RWPE2 (cell line): Measurements from ENCODE around the gene SCGN.

Source experiments
- ATAC-seq: fragments of 200-7000 bp; cut with Tn5 transposase; 3 replicates; pipeline ENCODE4 v1.9.1; 2021; ENCODE audit warnings: low read depth
- DNase-seq: peaks from one replicate; pipeline ENCODE4 v3.0.0-alpha.2; 2020; ENCODE audit warnings: low spot score
- H3K27ac ChIP-seq: fragments of 450-650 bp; 2 replicates; pipeline ENCODE4 v1.5.1; 2017; ENCODE audit warnings: mild to moderate bottlenecking; ENCODE audit not compliant: poor library complexity, severe bottlenecking
- H3K27me3 ChIP-seq: fragments of 250-450 bp; sonication (Bioruptor Pico); 2 replicates; pipeline ENCODE4 v1.5.1; 2021; ENCODE audit warnings: mild to moderate bottlenecking, moderate library complexity; ENCODE audit not compliant: insufficient read depth, poor library complexity, severe bottlenecking
- H3K36me3 ChIP-seq: fragments of 250-450 bp; sonication (Bioruptor Pico); 2 replicates; pipeline ENCODE4 v1.5.1; 2020; ENCODE audit warnings: low read depth, mild to moderate bottlenecking, moderate library complexity
- H3K4me1 ChIP-seq: fragments of 250-450 bp; sonication (Bioruptor Pico); 2 replicates; pipeline ENCODE4 v1.5.1; 2021; ENCODE audit warnings: mild to moderate bottlenecking, moderate library complexity; ENCODE audit not compliant: insufficient read depth, poor library complexity, severe bottlenecking
- H3K4me3 ChIP-seq: fragments of 250-450 bp; sonication (Bioruptor Pico); 2 replicates; pipeline ENCODE4 v1.5.1; 2021; ENCODE audit warnings: mild to moderate bottlenecking, moderate library complexity; ENCODE audit not compliant: severe bottlenecking
- H3K9me3 ChIP-seq: fragments of 250-450 bp; sonication (Bioruptor Pico); 2 replicates; pipeline ENCODE4 v1.5.1; 2021; ENCODE audit warnings: mild to moderate bottlenecking, moderate library complexity; ENCODE audit not compliant: severe bottlenecking
- CTCF ChIP-seq: fragments of 450-650 bp; IDR thresholded peaks from one replicate; pipeline ENCODE4 v1.5.1; 2017; ENCODE audit warnings: mild to moderate bottlenecking, moderate library complexity; ENCODE audit not compliant: poor library complexity, severe bottlenecking

The SCGN gene

GRCh38 chr6:25732468-25733198 lies 80.6 kb downstream of the SCGN start:
- TF ChIP-seq CTCF: no peak
- DNase-seq: no peak

GRCh38 chr6:25735261-25735660 lies 83.2 kb downstream of the SCGN start:
- Histone ChIP-seq H3K4me1 (no peaks in the 10 kb centered on the region), H3K9me3 (no peaks in the 10 kb centered on the region), H3K36me3 (no peaks in the 10 kb centered on the region), H3K4me3 (no peak overlapping the region), H3K27me3 (peaks cover 27% of the 10 kb centered on the region), H3K27ac (no peak overlapping the region)
- ATAC-seq: no peak
- TF ChIP-seq CTCF: no peak
- no peak for DNase-seq

More at GRCh38 chr6:25732468-25733198, 80.6 kb downstream of the SCGN start:
- no peak for ATAC-seq
- Histone ChIP-seq H3K27ac (no peak overlapping the region), H3K27me3 (peaks cover 27% of the 10 kb centered on the region), H3K4me3 (no peak overlapping the region), H3K36me3 (no peaks in the 10 kb centered on the region), H3K9me3 (no peaks in the 10 kb centered on the region), H3K4me1 (no peaks in the 10 kb centered on the region)

GRCh38 chr6:25743868-25744267 lies 91.9 kb downstream of the SCGN start:
- ATAC-seq (no peak), DNase-seq (no peak)
- H3K27ac ChIP-seq: no peak overlapping the region

GRCh38 chr6:25745836-25746235 lies 93.8 kb downstream of the SCGN start:
- no peak overlapping the region for H3K27ac ChIP-seq
- DNase-seq (no peak), ATAC-seq (no peak)
- no peaks in the 10 kb centered on the region for H3K27me3 ChIP-seq
- H3K4me3 ChIP-seq: no peak overlapping the region
- H3K36me3 ChIP-seq: no peaks in the 10 kb centered on the region
- no peaks in the 10 kb centered on the region for H3K4me1 ChIP-seq
- TF ChIP-seq CTCF: no peak
- H3K9me3 ChIP-seq: no peaks in the 10 kb centered on the region

More at GRCh38 chr6:25743868-25744267, 91.9 kb downstream of the SCGN start:
- H3K9me3 ChIP-seq: no peaks in the 10 kb centered on the region
- no peak overlapping the region for H3K4me3 ChIP-seq
- H3K4me1 ChIP-seq: no peaks in the 10 kb centered on the region
- H3K36me3 ChIP-seq: no peaks in the 10 kb centered on the region
- no peak for TF ChIP-seq CTCF
- H3K27me3 ChIP-seq: no peaks in the 10 kb centered on the region

GRCh38 chr6:25746968-25747367 lies 95.0 kb downstream of the SCGN start:
- no peaks in the 10 kb centered on the region for H3K9me3 ChIP-seq
- H3K4me1 ChIP-seq: no peaks in the 10 kb centered on the region
- H3K27ac ChIP-seq: no peak overlapping the region
- H3K4me3 ChIP-seq: no peak overlapping the region
- H3K36me3 ChIP-seq: no peaks in the 10 kb centered on the region
- ATAC-seq (no peak), DNase-seq (no peak)
- no peak for TF ChIP-seq CTCF
- no peaks in the 10 kb centered on the region for H3K27me3 ChIP-seq
